Measurements from ENCODE around the gene TMEM132C. TPM values are rescaled to one million over a fixed set of nuclear protein-coding genes. Genes with fewer than 3 reads are reported as not detected.
A peak's percentile ranks its signal among the peaks of the same experiment; 100 is the strongest.
"Not testable (repeated sequence)": the region's sequence is repeated elsewhere in the genome, so short reads cannot be mapped to it uniquely, and the experiment has no call there.

Gene TMEM132C
- total RNA-seq, 4 donors from 2014 or later: 2.0 to 3.7 (median 3.0) TPM

DNA sequence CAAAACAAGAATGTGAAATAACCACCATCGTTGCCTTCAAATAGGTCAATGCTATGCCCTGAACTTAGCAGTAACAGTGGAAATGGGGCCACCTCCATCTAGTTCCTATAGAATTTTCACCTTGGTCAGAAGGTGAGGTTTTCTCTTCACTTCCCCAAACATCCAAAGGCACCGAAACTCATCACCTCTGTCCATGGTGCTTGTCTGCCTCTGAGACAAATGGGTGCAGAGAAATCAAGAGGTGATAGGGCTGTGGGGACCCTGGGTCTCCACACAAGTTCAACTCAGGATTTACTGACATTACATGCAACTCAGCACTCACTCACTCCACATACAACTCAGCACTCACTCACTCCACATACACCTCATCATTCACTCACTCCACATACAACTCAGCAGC lies 26.2 kb upstream of the TMEM132C start:
- H3K4me3 ChIP-seq (ENCODE audit: low read depth, poor library complexity, severe bottlenecking): no peak overlapping the region
- TF ChIP-seq, protein P1, sequence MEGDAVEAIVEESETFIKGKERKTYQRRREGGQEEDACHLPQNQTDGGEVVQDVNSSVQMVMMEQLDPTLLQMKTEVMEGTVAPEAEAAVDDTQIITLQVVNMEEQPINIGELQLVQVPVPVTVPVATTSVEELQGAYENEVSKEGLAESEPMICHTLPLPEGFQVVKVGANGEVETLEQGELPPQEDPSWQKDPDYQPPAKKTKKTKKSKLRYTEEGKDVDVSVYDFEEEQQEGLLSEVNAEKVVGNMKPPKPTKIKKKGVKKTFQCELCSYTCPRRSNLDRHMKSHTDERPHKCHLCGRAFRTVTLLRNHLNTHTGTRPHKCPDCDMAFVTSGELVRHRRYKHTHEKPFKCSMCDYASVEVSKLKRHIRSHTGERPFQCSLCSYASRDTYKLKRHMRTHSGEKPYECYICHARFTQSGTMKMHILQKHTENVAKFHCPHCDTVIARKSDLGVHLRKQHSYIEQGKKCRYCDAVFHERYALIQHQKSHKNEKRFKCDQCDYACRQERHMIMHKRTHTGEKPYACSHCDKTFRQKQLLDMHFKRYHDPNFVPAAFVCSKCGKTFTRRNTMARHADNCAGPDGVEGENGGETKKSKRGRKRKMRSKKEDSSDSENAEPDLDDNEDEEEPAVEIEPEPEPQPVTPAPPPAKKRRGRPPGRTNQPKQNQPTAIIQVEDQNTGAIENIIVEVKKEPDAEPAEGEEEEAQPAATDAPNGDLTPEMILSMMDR (IDR thresholded peaks at IDR 0.05): no peak
- no peak for TF ChIP-seq POLR2A (IDR thresholded peaks at IDR 0.05)
- intact Hi-C loops (cut with DNase I; ENCODE audit: low total_unique reads): no loop called here
- 71 to 74% methylated on average over 2 of the region's 2 CpGs for WGBS, 2 donors
- DNase-seq (ENCODE audit: low spot score in 2 of 2): no peak

DNA sequence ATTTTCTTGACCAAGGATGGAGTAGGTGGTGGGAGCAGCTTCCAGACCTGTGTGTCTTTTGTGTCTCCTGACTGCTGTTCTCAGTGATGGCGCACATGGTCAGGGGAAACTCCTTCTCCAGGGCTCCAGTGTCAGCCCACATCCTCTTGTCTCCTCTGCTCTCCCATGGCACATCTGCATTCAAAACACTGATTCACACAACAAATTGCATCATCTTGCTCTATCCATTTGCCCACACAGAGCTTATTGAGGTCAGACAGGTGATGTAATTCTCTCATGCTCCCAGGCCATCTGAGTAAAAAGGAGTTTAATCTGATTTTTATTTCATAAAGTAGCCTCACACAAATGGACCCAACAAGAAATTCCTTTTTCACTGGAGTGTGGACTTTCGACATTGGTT lies 21.8 kb upstream of the TMEM132C start:
- no peak overlapping the region for H3K4me3 ChIP-seq (ENCODE audit: low read depth, poor library complexity, severe bottlenecking)
- 82 to 94% methylated on average over 2 of the region's 2 CpGs for WGBS, 2 donors
- TF ChIP-seq, protein P1 (IDR thresholded peaks at IDR 0.05): no peak
- TF ChIP-seq POLR2A (IDR thresholded peaks at IDR 0.05): no peak
- no peak for DNase-seq (ENCODE audit: low spot score in 2 of 2)
- intact Hi-C loops (cut with DNase I; ENCODE audit: low total_unique reads): no loop called here

DNA sequence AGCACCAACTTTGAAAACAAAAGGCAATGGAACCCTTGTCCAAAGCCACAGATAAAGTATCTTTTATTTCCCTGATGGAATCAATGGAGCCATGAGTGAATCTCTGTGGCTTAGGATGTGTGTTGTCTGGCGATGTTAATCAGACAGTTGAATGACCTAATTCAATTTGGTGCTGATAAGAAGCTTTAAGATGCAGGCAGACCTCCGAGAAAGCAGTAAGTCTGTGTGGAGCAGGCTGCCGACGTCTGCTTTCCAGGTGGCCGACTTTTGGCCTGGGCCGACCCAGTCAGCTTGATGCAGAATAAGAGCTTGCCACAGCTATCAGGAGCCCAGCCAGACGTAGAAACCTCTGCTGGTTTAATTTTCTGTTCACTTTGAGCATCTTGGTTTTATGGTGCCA lies 21.1 kb upstream of the TMEM132C start:
- peak in 1 of 2 donors; percentile 46 for DNase-seq (ENCODE audit: low spot score in 2 of 2)
- WGBS, 2 donors: 27 to 36% methylated on average over 7 of the region's 7 CpGs
- intact Hi-C loops (cut with DNase I; ENCODE audit: low total_unique reads): no loop called here
- TF ChIP-seq, protein P1 (IDR thresholded peaks at IDR 0.05): no peak
- no peak for TF ChIP-seq POLR2A (IDR thresholded peaks at IDR 0.05)
- no peak overlapping the region for H3K4me3 ChIP-seq (ENCODE audit: low read depth, poor library complexity, severe bottlenecking)

DNA sequence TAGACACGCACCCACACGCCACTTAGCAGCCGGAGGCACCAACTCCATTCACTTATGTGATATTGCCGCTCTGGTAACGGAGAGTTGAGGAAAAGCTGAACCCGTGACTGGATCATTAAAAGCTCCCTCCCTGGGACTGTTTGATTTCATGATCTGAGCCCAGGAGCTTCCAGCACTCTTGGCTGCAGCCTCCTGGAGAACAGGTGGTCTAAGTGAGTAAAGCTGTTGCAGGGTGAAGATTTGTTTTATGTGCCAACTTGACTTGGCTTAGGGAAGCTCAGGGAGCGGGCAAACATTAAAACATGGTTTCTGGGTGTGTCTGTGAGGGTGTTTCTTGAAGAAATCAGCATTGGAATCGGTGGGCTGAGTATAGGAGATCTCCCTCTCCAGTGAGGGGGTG lies 16.9 kb upstream of the TMEM132C start:
- TF ChIP-seq, protein P1 (IDR thresholded peaks at IDR 0.05): no peak
- no peak for TF ChIP-seq POLR2A (IDR thresholded peaks at IDR 0.05)
- DNase-seq (ENCODE audit: low spot score in 2 of 2): peak in 1 of 2 donors; percentile 65
- H3K4me3 ChIP-seq (ENCODE audit: low read depth, poor library complexity, severe bottlenecking): no peak overlapping the region
- intact Hi-C loops (cut with DNase I; ENCODE audit: low total_unique reads): no loop called here
- 79 to 84% methylated on average over 8 of the region's 8 CpGs for WGBS, 2 donors

DNA sequence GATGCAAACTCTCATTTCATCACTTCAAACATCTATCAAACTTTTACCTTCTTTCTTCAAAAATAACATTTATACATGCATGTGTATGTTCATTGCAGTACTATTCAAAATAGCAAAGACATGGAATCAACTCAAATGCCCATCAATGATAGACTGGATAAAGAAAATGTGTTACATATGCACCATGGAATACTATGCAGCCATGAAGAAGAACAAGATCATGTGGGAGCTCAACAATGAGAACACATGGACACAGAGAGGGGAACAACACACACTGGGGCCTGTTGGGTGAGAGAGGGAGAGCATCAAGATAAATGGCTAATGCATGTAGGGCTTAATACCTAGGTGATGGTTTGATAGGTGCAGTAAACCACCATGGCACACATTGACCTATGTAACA lies 13.1 kb upstream of the TMEM132C start:
- DNase-seq (ENCODE audit: low spot score in 2 of 2); intact Hi-C loops (cut with DNase I; ENCODE audit: low total_unique reads); H3K4me3 ChIP-seq (ENCODE audit: low read depth, poor library complexity, severe bottlenecking): not testable (repeated sequence)

DNA sequence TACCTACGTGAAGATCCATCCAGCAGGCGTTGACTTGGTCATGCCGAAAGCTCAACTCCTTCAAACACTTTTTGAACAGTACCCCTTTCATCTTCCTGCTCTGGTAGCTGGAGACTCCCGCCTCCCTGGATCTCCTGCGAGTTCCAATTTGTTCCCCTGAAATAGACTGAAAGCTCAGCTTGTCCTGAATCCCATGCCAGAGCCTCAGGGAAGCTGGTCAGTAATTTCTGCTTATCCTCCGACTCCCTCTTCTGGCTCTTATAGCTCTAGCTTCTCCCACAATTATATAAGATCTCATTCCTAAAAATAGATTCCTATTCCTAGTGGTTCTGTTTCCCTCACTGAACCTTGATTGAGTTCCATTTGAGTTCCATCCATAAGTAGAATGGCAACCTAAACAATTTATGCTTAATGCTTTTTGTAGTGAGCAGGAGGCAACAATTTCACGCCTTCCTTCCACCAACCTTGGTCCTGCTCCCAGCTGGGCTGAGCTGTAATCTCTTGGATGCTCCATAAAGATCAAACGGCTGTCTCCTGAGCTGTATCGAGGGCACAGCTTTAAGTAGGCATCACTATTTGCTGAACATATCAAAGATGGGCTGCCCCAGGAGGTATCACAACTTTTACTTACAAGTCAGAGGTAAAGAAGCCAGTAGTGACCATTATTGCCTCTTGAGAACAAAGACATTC lies 8.0 kb upstream of the TMEM132C start:
- WGBS, 2 donors: 42 to 45% methylated on average over 9 of the region's 9 CpGs
- TF ChIP-seq POLR2A (IDR thresholded peaks at IDR 0.05): no peak
- TF ChIP-seq, protein P1 (IDR thresholded peaks at IDR 0.05): no peak
- no peak for DNase-seq (ENCODE audit: low spot score in 2 of 2)
- intact Hi-C loops (cut with DNase I; ENCODE audit: low total_unique reads): no loop called here
- H3K4me3 ChIP-seq (ENCODE audit: low read depth, poor library complexity, severe bottlenecking): no peak overlapping the region

All from lower leg skin (tissue), 4 donors.